Glomerular endothelial cell (primary cell): ENCODE results near the gene ANKRD55. TPM values are rescaled to one million over a fixed set of nuclear protein-coding genes. Genes with fewer than 3 reads are reported as not detected.
"Not testable (repeated sequence)": the region's sequence is repeated elsewhere in the genome, so short reads cannot be mapped to it uniquely, and the experiment has no call there.

Experiments used
- DNase-seq: peaks from one replicate; pipeline ENCODE4 v3.0.0-alpha.2; 2011; ENCODE audit warnings: low read depth, low spot score; ENCODE audit errors: extremely low read depth
- total RNA-seq: library from RNA; depleted of rRNA; stranded (reverse); fragments of >200 nt; gene quantifications from 2 replicates; pipeline ENCODE4 v1.2.3, GENCODE V29; 2015

ANKRD55 gene
- total RNA-seq: 0.47 and 1.2 TPM in 2 replicates

GRCh38 chr5:56233230-56233629 is at the start of gene ANKRD55:
ANKRD55 (minus strand) TSS chr5:56233330; CDS start chr5:56232913, 417 bp downstream.
- no peak for DNase-seq

- DNase-seq: no peak
Observed at GRCh38 chr5:56282216-56282615, 49.1 kb upstream of the ANKRD55 start.

GRCh38 chr5:56281489-56282165 is 48.5 kb upstream of the ANKRD55 start:
- no peak for DNase-seq

GRCh38 chr5:56279979-56280378 is 46.8 kb upstream of the ANKRD55 start:
- no peak for DNase-seq

- no peak for DNase-seq
Observed at GRCh38 chr5:56279291-56279690, 46.2 kb upstream of the ANKRD55 start.

- no peak for DNase-seq
Observed at GRCh38 chr5:56278335-56278753, 45.2 kb upstream of the ANKRD55 start.

GRCh38 chr5:56277573-56277972 is 44.4 kb upstream of the ANKRD55 start:
- DNase-seq: no peak

- DNase-seq: no peak
Observed at GRCh38 chr5:56273376-56273955, 40.3 kb upstream of the ANKRD55 start.

GRCh38 chr5:56272765-56273164 is 39.6 kb upstream of the ANKRD55 start:
- DNase-seq: no peak

- no peak for DNase-seq
Observed at GRCh38 chr5:56270568-56271392, 37.6 kb upstream of the ANKRD55 start.

GRCh38 chr5:56270058-56270457 is 36.9 kb upstream of the ANKRD55 start:
- DNase-seq: no peak

GRCh38 chr5:56269216-56269927 is 36.2 kb upstream of the ANKRD55 start:
- DNase-seq: no peak

GRCh38 chr5:56268707-56269106 is 35.6 kb upstream of the ANKRD55 start:
- not testable (repeated sequence) for DNase-seq

GRCh38 chr5:56267856-56268255 is 34.7 kb upstream of the ANKRD55 start:
- no peak for DNase-seq

- no peak for DNase-seq
Observed at GRCh38 chr5:56264417-56265025, 31.4 kb upstream of the ANKRD55 start.

GRCh38 chr5:56262279-56262678 is 29.1 kb upstream of the ANKRD55 start:
- no peak for DNase-seq

- no peak for DNase-seq
Observed at GRCh38 chr5:56259002-56259511, 25.9 kb upstream of the ANKRD55 start.

- not testable (repeated sequence) for DNase-seq
Observed at GRCh38 chr5:56257763-56258529, 24.8 kb upstream of the ANKRD55 start.

- DNase-seq: no peak
Observed at GRCh38 chr5:56257010-56257409, 23.9 kb upstream of the ANKRD55 start.

GRCh38 chr5:56255502-56255901 is 22.4 kb upstream of the ANKRD55 start:
- no peak for DNase-seq
